H1 (cell line): ENCODE results near the gene XRN2. TPM values are rescaled to one million over a fixed set of nuclear protein-coding genes. Genes with fewer than 3 reads are reported as not detected.

Experiments
- NRF1 ChIP-seq: IDR thresholded peaks from 2 replicates; pipeline ENCODE4 v1.6.1; 2011; ENCODE audit warnings: mild to moderate bottlenecking, low read depth, low read length, improper control_type of control experiment
- SIN3A ChIP-seq, 2 experiments: IDR thresholded peaks in 1 of 2; conservative IDR thresholded peaks in 1 of 2; 2 replicates each; pipeline ENCODE4 v1.6.1; 2011 to 2012; ENCODE audit warnings: low read length in 2 of 2, improper control_type of control experiment in 1 of 2, low read depth in 1 of 2, mild to moderate bottlenecking in 1 of 2
- SRF ChIP-seq: IDR thresholded peaks from 2 replicates; pipeline ENCODE4 v1.6.1; 2011; ENCODE audit warnings: mild to moderate bottlenecking, low read depth, low read length, moderate library complexity
- polyA plus RNA-seq, 7 experiments: library from polyadenylated mRNA; depleted of rRNA in 3 of 7; stranded (reverse) in 5 of 7; unstranded in 2 of 7; fragments of >200 nt in 5 of 7; fragments of 200-250 nt in 2 of 7; gene quantifications; 1 replicate in 5 of 7; 2 replicates in 1 of 7; 4 replicates in 1 of 7; pipeline versions ENCODE4 v1.2.1 to v1.2.3, GENCODE V29; 2011 to 2013; ENCODE audit warnings: missing spikeins in 2 of 7, mixed read lengths in 2 of 7
- total RNA-seq: library from RNA; stranded (reverse); fragmentation: NEBNext Ultra II Directional; extraction: Animal tissue kit (Norgen Biotek cat#: 25700); gene quantifications from 2 replicates; pipeline ENCODE4 v1.2.1, GENCODE V29; 2021

Gene XRN2
- total and polyA plus RNA-seq, 2 of the 8 experiments (the other 6 are each of a cell fraction or from before 2014, with no cell fraction given), result 60.3 to 139 TPM

- no peak for TF ChIP-seq NRF1
- TF ChIP-seq SRF, result no peak
- TF ChIP-seq SIN3A (conservative IDR thresholded peaks at IDR 0.05 in 1 of 2, IDR thresholded peaks at IDR 0.05 in 1 of 2; ENCODE audit: low read depth in 1 of 2, low read length in 2 of 2), result no peak
Observed at GRCh38 chr20:21358737-21359136, 55.6 kb downstream of the XRN2 start (continued).
